Mesenteric fat pad (tissue), 1 donor: ENCODE data around the gene FZD10. TPM values are rescaled to one million over a fixed set of nuclear protein-coding genes. Genes with fewer than 3 reads are reported as not detected.
A peak's percentile ranks its signal among the peaks of the same experiment; 100 is the strongest.

Experiments
- DNase-seq: peaks from one replicate; pipeline ENCODE4 v3.0.0-alpha.2; 2020; ENCODE audit warnings: low spot score
- total RNA-seq: library from RNA; stranded (reverse); fragmentation: NEBNext Ultra II Directional; extraction: Animal tissue kit (Norgen Biotek cat#: 25700); gene quantifications from one replicate; pipeline ENCODE4 v1.2.1, GENCODE V29; 2021
- donor health status: DM: yes; HTN: yes; CAD: no.

FZD10 gene
- total RNA-seq, 1 donor from 2014 or later = 1.2 TPM

- no peak for DNase-seq
These were observed 31.2 kb upstream of the FZD10 start for GRCh38 chr12:130131025-130131424.

DNA sequence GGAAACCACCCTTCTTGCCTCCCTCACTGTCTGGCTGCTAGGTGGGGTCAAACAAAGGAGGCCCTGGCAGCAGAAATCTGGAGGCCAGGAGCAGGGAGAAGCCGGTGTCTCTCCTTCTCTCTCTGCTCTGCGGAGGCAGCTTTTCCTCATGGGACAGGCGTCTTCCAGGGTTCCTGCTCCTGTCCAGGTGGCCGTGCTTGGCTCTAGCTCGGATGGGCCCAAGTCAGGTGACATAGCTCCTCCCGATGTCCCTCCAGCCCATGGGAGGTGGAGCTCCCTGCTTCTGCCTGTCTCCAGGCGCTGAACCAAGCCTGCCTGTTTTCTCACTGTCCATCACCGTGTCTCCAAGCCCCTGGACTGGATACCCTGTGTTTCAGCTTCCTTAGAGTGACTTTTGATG, 30.5 kb upstream of the FZD10 start:
- DNase-seq = no peak

DNA sequence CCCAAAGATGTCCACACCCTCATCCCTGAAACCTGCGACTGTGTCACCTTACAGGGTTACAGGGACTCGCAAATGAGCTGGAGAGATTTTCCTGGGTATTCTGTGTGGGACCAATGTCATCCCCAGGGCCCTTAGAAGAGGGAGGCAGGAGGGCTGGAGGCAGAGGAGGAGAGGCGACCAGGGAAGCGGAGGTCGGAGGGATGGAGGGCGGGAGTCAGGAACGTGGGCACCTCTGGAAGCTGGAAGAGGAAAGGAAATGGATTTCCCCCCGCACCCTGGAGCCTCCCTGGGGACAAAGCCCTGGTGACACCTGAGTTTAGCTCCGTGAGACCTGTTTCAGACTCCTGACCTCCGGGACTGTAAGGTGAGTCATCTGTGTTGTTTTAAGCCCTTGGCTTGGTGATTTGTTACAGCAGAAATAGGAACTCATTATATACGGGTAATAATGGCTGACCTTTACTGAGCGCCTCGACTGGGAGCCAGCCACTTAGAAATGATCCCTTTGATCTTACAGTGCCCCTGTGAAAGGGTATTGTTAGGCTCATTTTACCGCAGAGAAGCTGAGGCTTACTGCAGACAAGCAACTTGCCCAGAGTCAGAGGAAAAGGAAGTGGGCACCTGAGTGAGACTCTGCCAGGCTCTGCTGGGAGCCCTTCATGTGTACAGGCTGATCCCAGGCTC, 29.3 kb upstream of the FZD10 start:
- no peak for DNase-seq

GRCh38 chr12:130133851-130134562, 28.3 kb upstream of the FZD10 start:
- DNase-seq = no peak

- no peak for DNase-seq
These were observed 27.7 kb upstream of the FZD10 start for GRCh38 chr12:130134563-130134915.

- no peak for DNase-seq
These were observed 25.7 kb upstream of the FZD10 start for GRCh38 chr12:130136509-130137039.

DNA sequence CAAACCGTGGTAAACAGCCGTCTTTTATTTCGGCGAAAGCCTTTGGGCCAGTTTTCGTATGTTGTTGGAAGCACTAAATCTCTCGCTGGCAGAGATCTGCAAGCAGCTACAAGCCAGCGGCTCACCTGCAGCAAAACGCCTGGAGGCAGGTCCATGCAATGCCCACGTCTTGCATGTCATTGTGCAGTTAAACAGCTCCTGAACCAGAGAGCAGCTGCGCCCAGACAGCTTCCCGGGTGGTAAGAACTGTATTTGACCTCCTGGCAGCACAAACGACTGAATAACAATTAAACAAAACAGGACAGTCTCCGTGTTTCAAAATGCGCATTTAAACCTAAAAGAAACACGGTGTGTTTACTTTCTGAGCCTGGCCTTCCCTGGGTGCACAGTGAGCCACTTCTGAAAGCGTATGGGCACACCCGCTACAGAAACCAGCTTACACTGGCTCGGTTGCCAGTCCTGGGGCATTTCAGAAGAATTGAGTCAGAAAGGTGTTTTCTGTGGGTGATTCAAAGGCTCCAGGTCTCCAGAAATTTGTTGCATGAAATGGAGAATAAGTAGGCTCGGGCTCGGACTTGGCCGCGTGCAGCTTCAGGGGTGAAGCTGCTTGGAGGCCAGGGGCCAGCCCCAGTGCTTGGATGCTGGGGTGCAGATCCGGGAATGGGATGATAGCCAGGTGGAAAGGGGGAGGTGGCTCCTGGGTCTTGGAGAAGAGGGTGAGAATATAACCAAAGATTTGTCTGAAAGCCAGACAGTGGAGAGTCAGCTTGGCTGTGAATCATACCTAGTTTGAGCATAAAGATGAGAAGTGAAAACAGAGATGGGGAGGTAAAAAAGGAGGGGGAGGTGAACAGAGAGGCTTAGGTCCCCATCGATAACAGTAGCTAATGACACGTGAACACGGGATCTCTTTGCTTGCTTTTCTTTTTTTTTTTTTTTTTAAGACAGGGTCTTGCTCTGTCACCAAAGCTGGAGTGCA, 24.9 kb upstream of the FZD10 start:
- DNase-seq = no peak

GRCh38 chr12:130138478-130138877, 23.8 kb upstream of the FZD10 start:
- no peak for DNase-seq

- no peak for DNase-seq
These were observed 22.5 kb upstream of the FZD10 start for GRCh38 chr12:130139567-130140421.

- no peak for DNase-seq
These were observed 21.2 kb upstream of the FZD10 start for GRCh38 chr12:130141105-130141504.

DNA sequence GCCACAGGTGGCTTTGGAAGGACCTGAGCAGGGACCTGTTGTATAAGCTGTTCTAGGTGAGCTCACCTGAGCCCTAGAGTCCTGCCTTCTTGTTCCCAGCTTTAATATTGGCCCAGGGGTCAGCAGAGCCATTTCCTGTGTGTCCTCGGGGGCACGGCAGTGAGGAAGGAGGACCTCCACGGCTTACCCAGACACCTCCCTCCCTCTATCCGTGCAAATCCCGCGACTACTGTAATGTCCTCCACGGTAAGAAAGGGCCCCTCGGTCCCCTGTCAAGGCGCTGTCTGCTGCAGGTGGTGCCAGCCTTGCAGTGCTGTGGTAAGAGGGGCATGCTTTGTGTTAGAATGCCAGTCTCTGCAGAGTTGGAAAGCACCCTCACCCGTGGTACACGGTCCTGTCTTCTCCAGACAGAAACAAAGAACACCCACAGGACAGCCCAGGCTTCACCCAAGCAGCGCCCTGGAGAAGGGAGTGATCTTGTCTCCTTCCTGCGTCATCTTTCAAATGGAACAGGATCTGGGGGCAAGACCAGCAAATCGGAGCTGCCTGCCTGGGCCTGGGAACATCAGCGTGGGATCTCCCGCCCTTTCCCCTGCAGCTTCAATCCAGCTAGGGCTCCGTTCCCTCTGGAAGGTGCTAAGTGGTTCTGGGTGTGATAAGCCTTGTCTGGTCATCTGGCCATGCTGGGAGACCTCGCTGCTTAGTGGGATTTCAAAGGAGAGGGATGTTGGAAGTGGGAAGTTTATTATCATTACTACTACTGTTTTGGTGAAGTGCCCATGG, 20.2 kb upstream of the FZD10 start:
- DNase-seq = no peak

- DNase-seq = no peak
These were observed 19.5 kb upstream of the FZD10 start for GRCh38 chr12:130142736-130143135.

GRCh38 chr12:130143136-130143535, 19.1 kb upstream of the FZD10 start:
- DNase-seq = no peak

- DNase-seq = no peak
These were observed 18.0 kb upstream of the FZD10 start for GRCh38 chr12:130144256-130144655.

GRCh38 chr12:130145731-130146130, 16.5 kb upstream of the FZD10 start:
- no peak for DNase-seq

DNA sequence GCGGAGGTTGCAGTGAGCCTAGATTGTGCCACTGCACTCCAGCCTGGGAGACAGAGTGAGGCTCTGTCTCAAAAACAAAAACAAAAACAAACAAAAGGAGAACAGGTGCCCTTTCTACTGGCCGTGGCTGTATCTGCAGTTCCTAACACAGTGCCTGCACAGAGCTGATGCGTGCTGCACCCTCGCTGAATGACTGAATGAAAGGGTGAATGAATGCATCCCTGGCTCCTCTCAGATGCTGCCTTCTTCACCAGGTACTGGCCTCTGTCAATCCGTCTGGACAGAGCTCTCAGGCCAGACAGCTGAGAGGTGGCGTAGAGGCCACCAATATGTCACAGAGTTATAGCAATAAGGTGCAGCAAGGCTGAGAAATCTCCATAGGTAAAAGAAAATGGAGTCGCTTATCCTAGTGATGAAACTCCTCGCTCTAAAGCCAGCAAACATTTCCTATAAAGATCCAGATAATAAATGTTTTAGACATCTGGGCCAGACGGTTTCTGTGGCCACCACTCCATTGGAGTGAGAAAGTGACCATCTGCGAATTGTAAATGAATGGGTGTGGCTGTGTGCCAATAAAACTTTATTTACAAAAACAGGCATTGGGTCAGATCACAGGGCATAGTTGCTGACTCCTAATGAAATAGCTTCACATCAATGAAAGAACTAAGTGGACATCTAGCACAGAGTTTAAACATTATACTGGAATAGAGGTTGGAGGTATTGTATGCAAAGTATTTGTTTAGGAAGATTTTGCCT, 15.9 kb upstream of the FZD10 start:
- no peak for DNase-seq

DNA sequence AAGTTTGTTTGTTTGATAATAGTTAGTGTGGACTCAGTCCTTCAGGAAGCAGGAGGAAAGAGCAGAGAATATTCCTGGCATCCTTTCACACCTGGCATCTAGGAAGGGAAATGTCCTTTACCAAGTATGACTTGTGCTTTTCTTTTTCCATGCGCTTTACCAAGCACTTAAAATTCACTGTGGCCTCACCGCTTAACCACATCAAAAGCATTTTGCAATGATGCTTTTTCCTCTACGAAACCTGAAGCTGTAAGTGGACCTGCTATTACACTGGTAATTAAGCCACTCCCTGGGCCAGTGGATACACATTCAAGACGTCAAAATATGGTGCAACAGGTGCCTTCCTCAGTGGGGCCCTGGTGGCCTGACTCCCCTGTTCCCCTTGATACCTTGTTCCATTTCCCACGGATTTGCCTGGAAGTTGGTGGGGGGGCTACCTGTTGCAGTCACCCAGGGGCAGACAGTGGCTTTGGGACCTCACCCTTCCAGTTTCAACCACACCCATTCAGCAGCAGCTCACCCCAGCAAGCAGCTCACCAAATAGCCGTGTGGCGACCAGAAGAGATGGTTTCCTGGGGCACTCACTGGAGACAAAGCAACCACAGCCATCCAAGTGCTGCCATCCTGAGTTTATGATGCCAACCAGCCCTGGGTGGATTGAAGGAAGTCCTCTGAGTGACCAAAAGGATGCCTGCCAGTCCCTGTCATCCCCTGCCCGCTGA, 14.2 kb upstream of the FZD10 start:
- DNase-seq = peak; percentile 53

DNA sequence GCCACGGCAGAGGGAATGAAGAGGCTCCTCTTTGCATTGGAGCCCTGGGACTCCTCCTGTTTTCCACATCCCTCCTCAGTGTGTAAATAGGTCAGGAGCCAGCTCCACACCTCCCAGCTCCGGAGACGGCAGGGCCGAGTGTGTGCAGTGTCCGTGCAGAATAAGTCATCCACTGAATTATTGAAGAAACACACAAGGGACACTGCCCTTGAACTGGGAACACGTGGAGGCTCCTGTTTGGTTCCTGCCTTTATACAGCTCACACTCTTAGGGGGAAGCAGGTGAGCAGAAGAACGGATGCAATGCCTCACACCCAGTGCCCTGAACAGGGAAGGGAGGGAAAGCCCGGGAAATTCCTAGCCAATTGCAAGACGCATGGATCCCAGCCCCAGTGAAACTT, 10.4 kb upstream of the FZD10 start:
- no peak for DNase-seq
